Cortex of kidney (tissue), 1 donor: Measurements from ENCODE around the gene MB21D2.

Experiments
- DNase-seq: peaks from one replicate; lab custom pipeline; 2025; lab: John Stamatoyannopoulos, UW

MB21D2 gene

GRCh38 chr3:192833177-192833890 is 84.3 kb downstream of the MB21D2 start:
- DNase-seq: no peak

GRCh38 chr3:192831801-192832347 is 85.8 kb downstream of the MB21D2 start:
- no peak for DNase-seq

GRCh38 chr3:192831111-192831644 is 86.5 kb downstream of the MB21D2 start:
- no peak for DNase-seq

- DNase-seq: no peak
Observed at GRCh38 chr3:192830291-192831110, 87.2 kb downstream of the MB21D2 start.

GRCh38 chr3:192827863-192828594 is 89.6 kb downstream of the MB21D2 start:
- DNase-seq: no peak

- DNase-seq: no peak
Observed at GRCh38 chr3:192827208-192827607, 90.4 kb downstream of the MB21D2 start.

- no peak for DNase-seq
Observed at GRCh38 chr3:192826214-192827006, 91.2 kb downstream of the MB21D2 start.

- no peak for DNase-seq
Observed at GRCh38 chr3:192825657-192826200, 91.9 kb downstream of the MB21D2 start.

- no peak for DNase-seq
Observed at GRCh38 chr3:192825216-192825615, 92.4 kb downstream of the MB21D2 start.

GRCh38 chr3:192824313-192824712 is 93.3 kb downstream of the MB21D2 start:
- DNase-seq: no peak

GRCh38 chr3:192821161-192821560 is 96.5 kb downstream of the MB21D2 start:
- no peak for DNase-seq

- DNase-seq: no peak
Observed at GRCh38 chr3:192820161-192820560, 97.5 kb downstream of the MB21D2 start.

GRCh38 chr3:192819001-192819569 is 98.6 kb downstream of the MB21D2 start:
- DNase-seq: no peak

- no peak for DNase-seq
Observed at GRCh38 chr3:192818126-192818525, 99.5 kb downstream of the MB21D2 start.

GRCh38 chr3:192817506-192817905 is 100.2 kb downstream of the MB21D2 start:
- no peak for DNase-seq

- DNase-seq: no peak
Observed at GRCh38 chr3:192817053-192817452, 100.6 kb downstream of the MB21D2 start.

GRCh38 chr3:192816351-192816750 is 101.3 kb downstream of the MB21D2 start:
- DNase-seq: no peak

- DNase-seq: no peak
Observed at GRCh38 chr3:192812743-192813383, 104.8 kb downstream of the MB21D2 start.

- no peak for DNase-seq
Observed at GRCh38 chr3:192805711-192806110, 111.9 kb downstream of the MB21D2 start.

GRCh38 chr3:192804502-192804901 is 113.2 kb downstream of the MB21D2 start:
- DNase-seq: no peak
